Daoy (cell line): ENCODE results near the gene LMX1A. TPM values are rescaled to one million over a fixed set of nuclear protein-coding genes. Genes with fewer than 3 reads are reported as not detected.

Experiments used
- DNase-seq: peaks from one replicate; pipeline ENCODE4 v3.0.0-alpha.2; 2015; ENCODE audit warnings: low read depth
- total RNA-seq: library from RNA; depleted of rRNA; stranded (reverse); fragments of >200 nt; shearing (Covaris generic); gene quantifications from 2 replicates; pipeline ENCODE4 v1.2.3, GENCODE V29; 2014; rRNA removed

LMX1A gene
- not detected in 2 replicates for total RNA-seq

GRCh38 chr1:165355977-165356811 lies at the start of gene LMX1A:
Gene LMX1A (minus strand): TSS chr1:165356715. CDS start chr1:165355559, 1,156 bp downstream.
- DNase-seq, result peak; percentile 33

- peak; percentile 37 for DNase-seq
These were observed 47.4 kb upstream of the LMX1A start for GRCh38 chr1:165403835-165404482.

DNA sequence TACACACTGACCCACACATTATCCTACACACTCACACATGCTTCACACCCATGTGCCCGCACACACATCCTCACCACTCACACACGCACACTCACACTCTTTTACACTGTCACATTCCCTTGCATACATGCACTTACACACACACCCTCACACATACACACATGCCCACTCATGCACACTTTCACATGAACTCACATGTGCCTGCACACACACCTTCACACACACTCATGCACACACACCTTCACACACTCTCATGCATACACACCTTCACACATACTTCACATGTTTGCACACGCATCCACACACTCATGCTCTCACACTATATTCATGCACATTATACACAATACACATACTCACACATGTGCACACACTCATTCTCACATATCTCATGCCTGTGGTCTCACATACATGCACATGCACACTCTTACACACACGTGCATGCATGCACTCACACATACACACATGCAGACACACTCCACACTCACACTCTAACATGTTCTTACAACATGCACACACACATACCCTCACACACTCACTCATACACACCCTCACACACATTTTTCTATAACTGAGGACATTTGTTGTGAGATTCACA lies 46.1 kb upstream of the LMX1A start:
- no peak for DNase-seq

- peak; percentile 87 for DNase-seq
These were observed 41.4 kb upstream of the LMX1A start for GRCh38 chr1:165397944-165398343.

- no peak for DNase-seq
These were observed 39.4 kb upstream of the LMX1A start for GRCh38 chr1:165395901-165396300.

GRCh38 chr1:165395478-165395877 lies 39.0 kb upstream of the LMX1A start:
- DNase-seq, result no peak

GRCh38 chr1:165392634-165393571 lies 36.4 kb upstream of the LMX1A start:
- peak; percentile 97 for DNase-seq

DNA sequence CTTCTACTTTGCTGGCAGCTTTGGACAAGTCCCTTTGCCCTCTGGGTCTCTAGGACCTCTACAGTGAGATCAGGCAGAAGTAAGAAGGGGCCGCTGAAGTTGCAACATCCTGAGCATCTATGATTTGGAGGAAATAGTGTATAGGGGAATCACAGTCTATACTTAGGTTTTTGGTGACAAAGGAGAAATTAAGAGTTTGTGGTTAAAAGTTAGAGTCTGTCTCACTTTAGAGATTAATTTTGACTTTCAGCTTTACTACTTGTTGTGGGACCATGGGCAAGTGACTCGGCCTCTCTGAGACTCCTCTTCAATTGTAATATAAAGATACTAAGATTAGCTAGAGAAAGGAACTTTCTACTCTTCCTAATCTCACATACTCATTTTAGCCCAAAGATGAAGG lies 33.1 kb upstream of the LMX1A start:
- DNase-seq, result no peak

GRCh38 chr1:165387961-165388360 lies 31.4 kb upstream of the LMX1A start:
- no peak for DNase-seq

- no peak for DNase-seq
These were observed 31.0 kb upstream of the LMX1A start for GRCh38 chr1:165387505-165387904.

GRCh38 chr1:165383599-165384405 lies 27.3 kb upstream of the LMX1A start:
- DNase-seq, result no peak

GRCh38 chr1:165383067-165383466 lies 26.6 kb upstream of the LMX1A start:
- DNase-seq, result peak; percentile 72

GRCh38 chr1:165381745-165382505 lies 25.4 kb upstream of the LMX1A start:
- peak; percentile 14 for DNase-seq

- no peak for DNase-seq
These were observed 20.3 kb upstream of the LMX1A start for GRCh38 chr1:165376811-165377311.

DNA sequence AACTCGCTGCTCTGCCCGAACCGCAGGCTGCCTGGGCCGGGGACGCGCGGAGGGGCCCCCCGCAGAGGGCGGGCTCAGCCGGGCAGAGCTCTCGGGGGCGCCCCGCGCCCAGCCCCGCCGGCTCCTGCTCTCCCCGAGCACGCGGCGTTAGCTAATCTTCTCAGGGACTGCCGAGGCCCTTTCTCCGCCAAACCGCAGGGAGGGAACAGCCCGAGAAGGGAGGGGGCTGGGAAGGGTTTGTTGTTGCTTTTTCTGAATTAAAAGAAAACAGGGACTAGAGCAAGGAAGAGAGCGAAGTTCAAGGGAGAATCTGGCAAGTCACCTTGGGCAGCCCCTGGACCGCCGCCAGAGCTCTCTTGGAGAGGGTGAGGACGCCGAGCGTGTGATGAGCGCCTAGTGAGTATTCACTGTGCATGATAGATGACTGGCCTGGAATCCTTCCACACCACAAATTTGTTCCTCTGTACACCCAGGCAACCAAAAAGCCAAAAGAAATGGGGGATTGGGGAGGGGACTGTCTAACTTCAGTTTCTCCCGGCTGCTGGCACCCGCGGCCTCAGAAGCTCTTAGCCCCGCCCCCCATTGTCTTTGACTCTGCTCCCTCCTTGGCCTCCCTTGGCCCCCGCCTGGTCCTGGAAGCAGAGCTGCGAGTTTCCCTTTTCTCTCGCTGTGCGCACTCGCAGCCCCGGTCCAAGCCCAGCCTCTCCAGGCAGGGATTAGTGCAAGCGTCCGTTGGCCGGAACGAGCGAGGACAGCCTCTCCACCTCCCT lies 19.7 kb upstream of the LMX1A start:
- peak; percentile 96 for DNase-seq

DNA sequence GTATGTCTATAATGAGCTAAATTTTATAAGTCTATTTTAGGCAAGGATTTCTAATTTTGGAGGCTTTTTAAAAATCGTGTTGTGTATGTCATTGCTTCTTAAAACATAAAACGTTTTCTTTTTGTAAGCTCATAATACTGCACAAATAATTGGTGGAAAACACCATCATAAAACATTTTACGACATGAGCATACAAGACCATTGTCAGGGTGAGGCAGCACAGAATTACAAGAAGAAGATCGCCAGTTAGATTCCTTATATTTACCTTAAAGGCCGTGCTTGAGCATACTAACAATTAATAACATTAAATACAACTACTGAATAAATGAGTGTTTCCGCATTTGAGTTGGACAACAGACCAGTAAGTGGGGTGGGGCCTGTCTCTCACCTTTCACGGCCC lies 19.1 kb upstream of the LMX1A start:
- DNase-seq, result no peak

DNA sequence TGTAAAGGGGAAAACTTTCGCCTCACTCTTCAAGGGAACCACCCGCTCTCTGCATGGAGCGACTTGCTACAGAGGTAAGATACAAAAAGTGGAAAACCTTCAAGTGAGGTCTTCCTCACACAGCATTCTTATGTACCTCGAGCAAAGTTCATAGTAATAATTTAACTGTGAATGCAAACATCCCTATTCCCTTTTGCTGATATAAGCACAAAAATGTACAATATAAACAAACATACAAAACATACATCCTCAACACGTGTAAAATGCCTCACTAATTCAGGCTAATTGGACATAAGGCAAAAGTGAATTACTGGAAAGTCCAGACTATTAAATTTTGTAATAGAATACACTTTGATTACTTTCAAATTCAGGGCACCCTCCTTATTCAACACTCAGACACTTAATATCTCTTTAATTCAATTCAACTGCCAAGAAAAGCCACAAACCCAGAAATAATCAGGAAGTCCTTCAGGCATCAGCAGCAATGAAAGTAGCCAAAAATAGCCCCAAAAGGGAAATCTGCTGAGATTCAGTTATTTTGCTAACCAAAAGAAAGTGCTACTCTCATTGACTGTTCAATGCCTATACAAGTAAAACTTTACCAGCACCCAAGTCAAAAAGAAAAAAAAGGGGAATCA lies 15.2 kb upstream of the LMX1A start:
- no peak for DNase-seq

- DNase-seq, result peak; percentile 71
These were observed 12.8 kb upstream of the LMX1A start for GRCh38 chr1:165369255-165369848.
